Spleen (tissue), 7 donors: Measurements from ENCODE around the gene COQ9.

Experiments used
- POLR2A ChIP-seq, 3 donors: fragments of 450-650 bp; IDR thresholded peaks; one replicate each; pipeline ENCODE4 v1.5.1; 2017; ENCODE audit warnings: antibody characterized with exemption in 3 of 3, mild to moderate bottlenecking in 1 of 3
- TF ChIP-seq, protein P1 (sequence below), 11 experiments: fragments of 200-600 bp in 7 of 11; fragments of 450-650 bp in 4 of 11; sonication (generic) in 4 of 11; IDR thresholded peaks in 8 of 11; conservative IDR thresholded peaks in 3 of 11; 1 replicate in 7 of 11; 2 replicates in 4 of 11; pipeline versions ENCODE4 v1.4.0 to v1.8.0; 2016 to 2021; ENCODE audit warnings: antibody characterized with exemption in 11 of 11, inconsistent platforms in 4 of 11, mild to moderate bottlenecking in 1 of 11
- donor health status: DM: no; HTN: no; CAD: no; lungs with moderate emphysema.
- donor health status: DM: no; HTN: no; CAD: no.
- donor health status: DM: no; HTN: no; CAD: no.

DNA sequence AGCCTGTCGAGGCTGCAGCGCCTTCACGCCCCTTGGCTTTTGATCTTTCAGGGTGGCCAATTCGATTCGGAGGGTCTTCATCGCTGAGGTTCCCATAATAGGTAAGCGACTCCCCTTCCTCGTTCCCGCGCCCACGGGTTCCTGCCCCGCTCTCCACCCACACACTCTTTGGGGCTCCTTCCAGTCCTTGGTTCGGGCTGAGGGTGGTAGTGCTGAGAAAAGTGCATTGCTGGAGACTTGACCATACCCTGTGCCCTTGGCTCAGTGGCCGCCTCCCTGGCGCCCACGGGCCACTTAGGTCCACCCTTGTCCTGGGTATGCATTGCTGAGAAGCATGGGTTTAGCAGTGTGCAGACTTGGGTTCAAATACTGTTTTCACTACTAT, 15.7 kb downstream of the COQ9 start:
- TF ChIP-seq, protein P1, sequence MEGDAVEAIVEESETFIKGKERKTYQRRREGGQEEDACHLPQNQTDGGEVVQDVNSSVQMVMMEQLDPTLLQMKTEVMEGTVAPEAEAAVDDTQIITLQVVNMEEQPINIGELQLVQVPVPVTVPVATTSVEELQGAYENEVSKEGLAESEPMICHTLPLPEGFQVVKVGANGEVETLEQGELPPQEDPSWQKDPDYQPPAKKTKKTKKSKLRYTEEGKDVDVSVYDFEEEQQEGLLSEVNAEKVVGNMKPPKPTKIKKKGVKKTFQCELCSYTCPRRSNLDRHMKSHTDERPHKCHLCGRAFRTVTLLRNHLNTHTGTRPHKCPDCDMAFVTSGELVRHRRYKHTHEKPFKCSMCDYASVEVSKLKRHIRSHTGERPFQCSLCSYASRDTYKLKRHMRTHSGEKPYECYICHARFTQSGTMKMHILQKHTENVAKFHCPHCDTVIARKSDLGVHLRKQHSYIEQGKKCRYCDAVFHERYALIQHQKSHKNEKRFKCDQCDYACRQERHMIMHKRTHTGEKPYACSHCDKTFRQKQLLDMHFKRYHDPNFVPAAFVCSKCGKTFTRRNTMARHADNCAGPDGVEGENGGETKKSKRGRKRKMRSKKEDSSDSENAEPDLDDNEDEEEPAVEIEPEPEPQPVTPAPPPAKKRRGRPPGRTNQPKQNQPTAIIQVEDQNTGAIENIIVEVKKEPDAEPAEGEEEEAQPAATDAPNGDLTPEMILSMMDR (IDR thresholded peaks at IDR 0.05 in 8 of 11, conservative IDR thresholded peaks at IDR 0.05 in 3 of 11), result no peak
- no peak for TF ChIP-seq POLR2A (IDR thresholded peaks at IDR 0.05)
